Measurements from ENCODE around the gene DLL1. TPM values are rescaled to one million over a fixed set of nuclear protein-coding genes. Genes with fewer than 3 reads are reported as not detected.

Gene DLL1
- total RNA-seq, 4 donors from 2014 or later: 1.8 to 3.7 (median 3.3) TPM

DNA sequence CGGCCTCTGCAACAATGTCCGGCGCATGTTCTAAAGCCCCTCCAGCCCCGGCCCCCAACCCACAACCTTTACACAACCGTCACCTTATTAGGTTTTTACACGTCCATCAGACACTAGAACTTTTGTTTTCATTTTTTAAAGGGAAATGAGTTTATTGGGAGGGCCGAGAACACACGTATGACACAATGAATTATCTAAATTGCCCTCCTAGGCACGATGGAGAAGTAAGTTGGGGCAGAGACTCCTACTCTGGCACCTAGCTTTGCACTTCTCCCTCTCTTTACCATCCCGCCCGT, 1.2 kb upstream of the DLL1 start:
- H3K9me3 ChIP-seq: no peaks in the 10 kb centered on the region

DNA sequence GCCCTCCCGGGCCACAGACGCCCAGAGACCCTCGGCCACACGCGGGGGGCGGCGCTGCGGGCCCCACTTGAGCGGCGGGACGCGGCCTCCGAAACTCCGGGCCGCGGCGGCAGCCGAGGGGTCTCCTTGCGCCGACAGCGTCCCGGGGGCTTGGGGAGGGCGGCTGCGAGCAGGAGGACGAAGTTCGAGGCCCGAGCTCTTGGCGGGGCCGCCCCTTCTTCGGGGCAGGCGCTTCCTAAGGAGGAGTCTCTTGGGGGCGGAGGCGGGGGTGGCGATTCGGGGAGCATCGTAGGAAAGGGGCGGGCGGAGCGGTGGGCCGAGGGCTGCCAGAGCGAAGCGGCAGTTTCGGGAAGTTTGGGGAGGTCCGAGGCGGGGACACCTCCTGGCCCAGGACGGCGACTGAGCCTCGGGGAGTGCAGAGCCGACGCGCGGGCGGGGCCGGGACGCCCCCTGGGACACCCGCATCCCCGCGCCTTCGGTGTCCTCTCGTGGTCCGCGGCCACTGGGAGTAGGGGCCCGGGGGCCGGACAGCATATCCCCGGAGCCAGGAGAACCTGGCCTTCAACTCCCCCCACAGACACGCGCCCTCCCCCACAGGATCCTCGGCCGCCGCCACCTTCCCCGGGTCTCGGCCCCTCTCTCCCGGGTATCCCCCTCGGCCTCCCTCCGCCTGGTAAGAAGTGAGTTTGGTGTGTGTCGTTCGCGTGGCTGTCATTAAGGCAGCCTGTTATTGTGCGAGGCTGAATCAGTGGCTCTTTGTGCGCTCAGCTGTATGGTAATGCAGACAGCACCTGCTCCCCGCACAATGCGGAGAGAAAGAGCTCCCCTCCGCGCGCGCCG, 613 bp upstream of the DLL1 start:
- Histone ChIP-seq H3K4me1 (peaks cover 20 to 38% of the 10 kb centered on the region in 2 donors), H3K27ac (peak overlapping the region; percentile 43 to 75 (median 70)), H3K27me3 (peaks cover 56 to 73% (median 65%) of the 10 kb centered on the region in 3 donors), H3K36me3 (no peaks in the 10 kb centered on the region), H3K9me3 (no peaks in the 10 kb centered on the region), H3K4me3 (peak overlapping the region; percentile 66 to 85 (median 76))
- TF ChIP-seq, protein P1, sequence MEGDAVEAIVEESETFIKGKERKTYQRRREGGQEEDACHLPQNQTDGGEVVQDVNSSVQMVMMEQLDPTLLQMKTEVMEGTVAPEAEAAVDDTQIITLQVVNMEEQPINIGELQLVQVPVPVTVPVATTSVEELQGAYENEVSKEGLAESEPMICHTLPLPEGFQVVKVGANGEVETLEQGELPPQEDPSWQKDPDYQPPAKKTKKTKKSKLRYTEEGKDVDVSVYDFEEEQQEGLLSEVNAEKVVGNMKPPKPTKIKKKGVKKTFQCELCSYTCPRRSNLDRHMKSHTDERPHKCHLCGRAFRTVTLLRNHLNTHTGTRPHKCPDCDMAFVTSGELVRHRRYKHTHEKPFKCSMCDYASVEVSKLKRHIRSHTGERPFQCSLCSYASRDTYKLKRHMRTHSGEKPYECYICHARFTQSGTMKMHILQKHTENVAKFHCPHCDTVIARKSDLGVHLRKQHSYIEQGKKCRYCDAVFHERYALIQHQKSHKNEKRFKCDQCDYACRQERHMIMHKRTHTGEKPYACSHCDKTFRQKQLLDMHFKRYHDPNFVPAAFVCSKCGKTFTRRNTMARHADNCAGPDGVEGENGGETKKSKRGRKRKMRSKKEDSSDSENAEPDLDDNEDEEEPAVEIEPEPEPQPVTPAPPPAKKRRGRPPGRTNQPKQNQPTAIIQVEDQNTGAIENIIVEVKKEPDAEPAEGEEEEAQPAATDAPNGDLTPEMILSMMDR (IDR thresholded peaks at IDR 0.05 in 4 of 5, conservative IDR thresholded peaks at IDR 0.05 in 1 of 5): no peak
- peak in 1 of 2 donors; percentile 46 for TF ChIP-seq POLR2A (IDR thresholded peaks at IDR 0.05)
- in situ Hi-C loops (cut with MboI; ENCODE audit: low sequenced_read_pairs in 4 of 4) (loop anchor here (10.0 to 25.0 kb wide), 3 partner anchors 254 to 457 kb away; no protein-coding TSS in a partner anchor), intact Hi-C loops (cut with DNase I; ENCODE audit: low total_unique reads) (loop anchor here (1.0 to 5.0 kb wide), 2 partner anchors 329 to 460 kb away; no protein-coding TSS in a partner anchor)
- DNase-seq (no peak), ATAC-seq (peak; percentile 35 to 48)

More for the DNA sequence above, 1.2 kb upstream of the DLL1 start:
- no peak for TF ChIP-seq POLR2A (IDR thresholded peaks at IDR 0.05)
- TF ChIP-seq, protein P1 (IDR thresholded peaks at IDR 0.05 in 4 of 5, conservative IDR thresholded peaks at IDR 0.05 in 1 of 5): no peak
- ATAC-seq (no peak), DNase-seq (no peak)
- Histone ChIP-seq H3K27ac (peak overlapping the region; percentile 43 to 75 (median 70)), H3K27me3 (peaks cover 62 to 78% (median 71%) of the 10 kb centered on the region in 3 donors), H3K36me3 (no peaks in the 10 kb centered on the region), H3K4me3 (peak overlapping the region; percentile 66 to 85 (median 76)), H3K4me1 (peaks cover 20 to 38% of the 10 kb centered on the region in 2 donors)
- intact Hi-C loops (cut with DNase I; ENCODE audit: low total_unique reads) (loop anchor here (1.0 to 5.0 kb wide), 2 partner anchors 330 to 461 kb away; no protein-coding TSS in a partner anchor), in situ Hi-C loops (cut with MboI; ENCODE audit: low sequenced_read_pairs in 4 of 4) (loop anchor here (10.0 to 25.0 kb wide), 3 partner anchors 255 to 457 kb away; no protein-coding TSS in a partner anchor)

DNA sequence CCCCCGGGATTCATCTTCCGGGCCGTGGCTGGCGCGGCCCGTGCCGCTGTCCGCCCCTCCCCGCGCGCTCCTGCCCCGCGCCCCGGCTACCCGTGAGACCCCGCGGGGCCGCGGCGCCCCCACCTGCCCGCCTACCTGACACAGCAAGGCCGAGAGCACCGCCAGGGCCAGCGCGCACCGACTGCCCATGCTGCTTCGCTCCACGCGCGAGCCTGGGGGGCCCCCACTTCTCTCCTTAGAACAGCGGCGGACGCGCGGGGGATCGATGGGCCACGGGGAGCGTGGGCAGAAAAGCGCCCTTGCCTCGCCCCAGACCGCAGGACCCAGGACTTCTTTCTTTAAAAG, 955 bp downstream of the DLL1 start:
- peak in 1 of 2 donors; percentile 3 for ATAC-seq
- H3K9me3 ChIP-seq: no peaks in the 10 kb centered on the region
- H3K27ac ChIP-seq: peak overlapping the region; percentile 62 to 75 (median 72)
- H3K4me1 ChIP-seq: peaks cover 16 to 24% of the 10 kb centered on the region in 2 donors
- H3K4me3 ChIP-seq: peak overlapping the region; percentile 66 to 85 (median 76)
- intact Hi-C loops (cut with DNase I; ENCODE audit: low total_unique reads): loop anchor here (5.0 kb wide), 1 partner anchor 328 kb away; no protein-coding TSS in a partner anchor
- no peaks in the 10 kb centered on the region for H3K36me3 ChIP-seq
- in situ Hi-C loops (cut with MboI; ENCODE audit: low sequenced_read_pairs in 4 of 4): loop anchor here (10.0 to 25.0 kb wide), 3 partner anchors 253 to 455 kb away; no protein-coding TSS in a partner anchor
- DNase-seq: no peak
- no peak for TF ChIP-seq POLR2A (IDR thresholded peaks at IDR 0.05)
- TF ChIP-seq, protein P1 (IDR thresholded peaks at IDR 0.05 in 4 of 5, conservative IDR thresholded peaks at IDR 0.05 in 1 of 5): no peak
- H3K27me3 ChIP-seq: peaks cover 40 to 59% (median 49%) of the 10 kb centered on the region in 3 donors

DNA sequence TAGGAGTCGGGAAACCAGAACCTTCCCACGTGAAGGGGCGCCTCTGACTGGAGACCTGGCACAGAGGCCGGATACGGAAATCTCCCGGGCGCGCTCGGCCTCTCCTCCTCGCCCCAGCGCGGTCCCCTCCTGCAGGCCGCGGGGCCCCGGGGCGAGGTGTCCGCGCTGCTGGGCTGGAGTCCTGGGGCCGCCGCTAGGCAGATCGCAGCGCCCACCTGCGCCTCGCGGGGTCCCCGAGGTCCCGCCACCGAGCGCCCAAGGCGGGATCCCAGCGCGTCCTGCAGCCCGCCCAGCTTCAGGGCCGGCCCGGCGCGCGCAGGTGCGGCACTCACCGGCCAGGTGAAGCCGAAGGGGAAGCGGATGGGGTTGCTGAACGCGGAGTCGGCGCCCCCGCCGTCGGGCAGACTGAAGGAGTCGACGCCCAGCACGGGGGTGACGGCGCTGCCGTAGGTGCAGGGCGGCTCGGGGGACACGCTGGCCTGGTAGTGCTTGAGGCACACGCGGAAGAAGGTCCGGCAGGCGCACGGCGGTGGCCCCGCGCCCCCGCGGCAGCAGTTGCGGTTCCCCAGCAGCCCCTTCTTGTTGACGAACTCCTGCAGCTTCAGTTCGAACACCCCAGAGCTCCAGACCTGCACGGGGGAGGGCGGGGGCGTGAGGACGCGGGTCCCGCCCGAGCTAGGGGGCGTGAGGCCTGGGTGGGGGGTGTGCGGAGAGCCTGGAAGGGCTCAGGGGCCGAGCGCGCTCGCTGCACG, 1.5 kb downstream of the DLL1 start:
- in situ Hi-C loops (cut with MboI; ENCODE audit: low sequenced_read_pairs in 4 of 4): loop anchor here in 2 of 4 donors (25.0 kb wide), 2 partner anchors 252 to 452 kb away; no protein-coding TSS in a partner anchor
- ATAC-seq (no peak), DNase-seq (no peak)
- H3K27me3 ChIP-seq: peaks cover 35 to 53% (median 44%) of the 10 kb centered on the region in 3 donors
- no peaks in the 10 kb centered on the region for H3K9me3 ChIP-seq
- H3K4me3 ChIP-seq: peak overlapping the region; percentile 66 to 85 (median 76)
- TF ChIP-seq, protein P1 (IDR thresholded peaks at IDR 0.05 in 4 of 5, conservative IDR thresholded peaks at IDR 0.05 in 1 of 5): no peak
- no peak for TF ChIP-seq POLR2A (IDR thresholded peaks at IDR 0.05)
- intact Hi-C loops (cut with DNase I; ENCODE audit: low total_unique reads): no loop called here
- H3K36me3 ChIP-seq: no peaks in the 10 kb centered on the region
- H3K27ac ChIP-seq: peak overlapping the region in 3 of 4 donors; percentile 70 to 75 (median 73)
- peaks cover 16 to 24% of the 10 kb centered on the region in 2 donors for H3K4me1 ChIP-seq

Data from gastrocnemius medialis (tissue), 4 donors.